ENCODE data around the gene NHLRC4. TPM values are rescaled to one million over a fixed set of nuclear protein-coding genes. Genes with fewer than 3 reads are reported as not detected.
A peak's percentile ranks its signal among the peaks of the same experiment; 100 is the strongest.

The NHLRC4 gene
- total and polyA plus RNA-seq, 9 of the 15 experiments (the other 6 are each of a cell fraction or from before 2014, with no cell fraction given): 0.24 to 3.7 (median 1.3) TPM; not detected in 2

GRCh38 chr16:585351-585750 lies 18.5 kb downstream of the NHLRC4 start:
- Histone ChIP-seq H3K4me3 (no peak overlapping the region), H3K27ac (ENCODE audit: extremely low read depth, low read depth, low read length) (no peak overlapping the region), H3K79me2 (ENCODE audit: control insufficient read depth, insufficient read depth, low read length) (peaks cover 25% of the 10 kb centered on the region), H3K4me1 (replicated peaks in 1 of 2; ENCODE audit: control insufficient read depth in 2 of 2, insufficient read depth in 2 of 2, low read length in 2 of 2) (peaks cover 9 to 75% of the 10 kb centered on the region in 2 experiments; a peak in 4 of 5 replicates), H3K9me3 (replicated peaks; ENCODE audit: control insufficient read depth, insufficient read depth, low read depth, low read length) (no peaks in the 10 kb centered on the region), H3K9me1 (ENCODE audit: control insufficient read depth, insufficient read depth, low read length) (peaks cover 5% of the 10 kb centered on the region), H3K27me3 (ENCODE audit: control insufficient read depth in 2 of 2, insufficient read depth in 2 of 2, low read length in 2 of 2) (no peaks in the 10 kb centered on the region), H3K4me2 (ENCODE audit: insufficient read depth, low read length) (no peak overlapping the region), H3K36me3 (ENCODE audit: control insufficient read depth, insufficient read depth, low read length) (peaks cover 7% of the 10 kb centered on the region; the same call in 1 of the 3 replicates), H3K9ac (ENCODE audit: insufficient read depth in 1 of 2, low read depth in 2 of 2, low read length in 2 of 2) (peak overlapping the region in 1 of 2 experiments; percentile 73; a peak in 2 of 4 replicates), H4K20me1 (replicated peaks; ENCODE audit: control insufficient read depth, insufficient read depth, low read length) (peaks cover 8% of the 10 kb centered on the region; the same call in 1 of the 2 replicates), H2AFZ (ENCODE audit: low read depth, low read length) (no peak overlapping the region)
- in situ Hi-C loops (cut with MboI) (no loop called here), intact Hi-C loops (cut with micrococcal nuclease) (no loop called here)
- ChIA-PET POLR2A (interaction anchor here (0.6 to 1.3 kb wide), 4 partner anchors 9 to 40 kb away, joined by 3 to 6 read pairs (median 4); no protein-coding TSS in a partner anchor), CTCF (ENCODE audit: low intra/inter-chr PET ratio) (no interaction called here)
- no TSS peak for BruUV-seq (replicated peaks)
- no peak for ATAC-seq
- WGBS (ENCODE audit: insufficient coverage, low coverage, missing lambda C conversion rate): 25% methylated on average over 10 of the region's 10 CpGs
- no peak for DNase-seq (ENCODE audit: extremely low read depth in 1 of 4, low spot score in 3 of 4)
- FAIRE-seq: no peak
- TF ChIP-seq NCOA2 (IDR thresholded peaks at IDR 0.05; ENCODE audit: partially characterized antibody in 2 of 2): no peak
- TF ChIP-seq CREM (IDR thresholded peaks at IDR 0.05; ENCODE audit: low read depth): no peak
- TF ChIP-seq, protein P1, sequence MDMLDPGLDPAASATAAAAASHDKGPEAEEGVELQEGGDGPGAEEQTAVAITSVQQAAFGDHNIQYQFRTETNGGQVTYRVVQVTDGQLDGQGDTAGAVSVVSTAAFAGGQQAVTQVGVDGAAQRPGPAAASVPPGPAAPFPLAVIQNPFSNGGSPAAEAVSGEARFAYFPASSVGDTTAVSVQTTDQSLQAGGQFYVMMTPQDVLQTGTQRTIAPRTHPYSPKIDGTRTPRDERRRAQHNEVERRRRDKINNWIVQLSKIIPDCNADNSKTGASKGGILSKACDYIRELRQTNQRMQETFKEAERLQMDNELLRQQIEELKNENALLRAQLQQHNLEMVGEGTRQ (CRISPR knock-in tag; IDR thresholded peaks at IDR 0.05): no peak
- no peak for TF ChIP-seq DIDO1 (tag; IDR thresholded peaks at IDR 0.05; ENCODE audit: low read depth)
- no peak for TF ChIP-seq MCM2 (IDR thresholded peaks at IDR 0.05; ENCODE audit: low read depth)
- no peak for TF ChIP-seq DMBX1 (CRISPR knock-in tag; IDR thresholded peaks at IDR 0.05; ENCODE audit: borderline replicate concordance)
- no peak for TF ChIP-seq PHB (CRISPR knock-in tag; IDR thresholded peaks at IDR 0.05)
- TF ChIP-seq ELK3 (CRISPR knock-in tag; IDR thresholded peaks at IDR 0.05): no peak
- no peak for TF ChIP-seq STAT5B (CRISPR knock-in tag; IDR thresholded peaks at IDR 0.05)
- no peak for TF ChIP-seq CTCFL (IDR thresholded peaks at IDR 0.05; ENCODE audit: borderline replicate concordance, insufficient read depth, low read depth, low read length, poor library complexity, severe bottlenecking)
- TF ChIP-seq TEAD4 (IDR thresholded peaks at IDR 0.05; ENCODE audit: low read length): no peak
- TF ChIP-seq TEAD4 (CRISPR knock-in tag; IDR thresholded peaks at IDR 0.05; ENCODE audit: borderline replicate concordance): no peak
- TF ChIP-seq, protein P2, sequence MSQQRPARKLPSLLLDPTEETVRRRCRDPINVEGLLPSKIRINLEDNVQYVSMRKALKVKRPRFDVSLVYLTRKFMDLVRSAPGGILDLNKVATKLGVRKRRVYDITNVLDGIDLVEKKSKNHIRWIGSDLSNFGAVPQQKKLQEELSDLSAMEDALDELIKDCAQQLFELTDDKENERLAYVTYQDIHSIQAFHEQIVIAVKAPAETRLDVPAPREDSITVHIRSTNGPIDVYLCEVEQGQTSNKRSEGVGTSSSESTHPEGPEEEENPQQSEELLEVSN (IDR thresholded peaks at IDR 0.05; ENCODE audit: borderline replicate concordance in 1 of 2, extremely low read depth in 1 of 2, insufficient read depth in 1 of 2, insufficient read length in 1 of 2, low read depth in 1 of 2, low read length in 1 of 2, poor library complexity in 1 of 2, severe bottlenecking in 1 of 2): peak in 1 of 2 experiments; percentile 58
- no peak for TF ChIP-seq KDM4B (IDR thresholded peaks at IDR 0.05; ENCODE audit: borderline replicate concordance in 2 of 2, low read depth in 1 of 2)
- no peak for TF ChIP-seq ZNF274 (IDR thresholded peaks at IDR 0.05; ENCODE audit: borderline replicate concordance, low read depth, low read length)
- TF ChIP-seq, protein P3, sequence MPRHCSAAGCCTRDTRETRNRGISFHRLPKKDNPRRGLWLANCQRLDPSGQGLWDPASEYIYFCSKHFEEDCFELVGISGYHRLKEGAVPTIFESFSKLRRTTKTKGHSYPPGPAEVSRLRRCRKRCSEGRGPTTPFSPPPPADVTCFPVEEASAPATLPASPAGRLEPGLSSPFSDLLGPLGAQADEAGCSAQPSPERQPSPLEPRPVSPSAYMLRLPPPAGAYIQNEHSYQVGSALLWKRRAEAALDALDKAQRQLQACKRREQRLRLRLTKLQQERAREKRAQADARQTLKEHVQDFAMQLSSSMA (CRISPR knock-in tag; IDR thresholded peaks at IDR 0.05): no peak
- TF ChIP-seq ZNF165 (CRISPR knock-in tag; IDR thresholded peaks at IDR 0.05; ENCODE audit: borderline replicate concordance): no peak
